RCC 7860 (cell line): Measurements from ENCODE around the gene CACNA1B.

Experiments used
- DNase-seq: peaks from one replicate; pipeline ENCODE4 v3.0.0-alpha.2; 2015; ENCODE audit warnings: low spot score
- FAIRE-seq: peaks from 2 replicates; lab custom pipeline; 2012; peaks lifted over from hg19 to GRCh38; lab: Jason Lieb, UNC

CACNA1B gene

GRCh38 chr9:138066049-138066448 is 188.5 kb downstream of the CACNA1B start:
- no peak for FAIRE-seq
- no peak for DNase-seq

- no peak for FAIRE-seq
- DNase-seq = no peak
Measured at GRCh38 chr9:138067613-138068367, 190.2 kb downstream of the CACNA1B start.

GRCh38 chr9:138068601-138069035 is 191.0 kb downstream of the CACNA1B start:
- FAIRE-seq = no peak
- no peak for DNase-seq

- no peak for FAIRE-seq
- DNase-seq = no peak
Measured at GRCh38 chr9:138069731-138070456, 192.3 kb downstream of the CACNA1B start.

- no peak for DNase-seq
- FAIRE-seq = no peak
Measured at GRCh38 chr9:138070815-138071214, 193.2 kb downstream of the CACNA1B start.

- FAIRE-seq = no peak
Measured at GRCh38 chr9:138071292-138071691, 193.7 kb downstream of the CACNA1B start.

GRCh38 chr9:138071731-138072130 is 194.1 kb downstream of the CACNA1B start:
- FAIRE-seq = no peak
- DNase-seq = no peak

More at GRCh38 chr9:138071292-138071691, 193.7 kb downstream of the CACNA1B start:
- no peak for DNase-seq

GRCh38 chr9:138072161-138072842 is 194.7 kb downstream of the CACNA1B start:
- DNase-seq (no peak), FAIRE-seq (no peak)

GRCh38 chr9:138072897-138073296 is 195.3 kb downstream of the CACNA1B start:
- FAIRE-seq = no peak
- DNase-seq = no peak

- FAIRE-seq = no peak
- DNase-seq = no peak
Measured at GRCh38 chr9:138073408-138073807, 195.8 kb downstream of the CACNA1B start.

GRCh38 chr9:138073808-138074207 is 196.2 kb downstream of the CACNA1B start:
- FAIRE-seq = no peak
- no peak for DNase-seq

- DNase-seq = no peak
Measured at GRCh38 chr9:138074516-138074915, 196.9 kb downstream of the CACNA1B start.

GRCh38 chr9:138075496-138075895 is 197.9 kb downstream of the CACNA1B start:
- DNase-seq = no peak
- FAIRE-seq = no peak

More at GRCh38 chr9:138074516-138074915, 196.9 kb downstream of the CACNA1B start:
- FAIRE-seq = no peak

- DNase-seq (no peak), FAIRE-seq (no peak)
Measured at GRCh38 chr9:138075961-138076649, 198.5 kb downstream of the CACNA1B start.

- DNase-seq (no peak), FAIRE-seq (no peak)
Measured at GRCh38 chr9:138076650-138077009, 199.0 kb downstream of the CACNA1B start.

- FAIRE-seq (no peak), DNase-seq (no peak)
Measured at GRCh38 chr9:138077126-138077525, 199.5 kb downstream of the CACNA1B start.

- DNase-seq (no peak), FAIRE-seq (no peak)
Measured at GRCh38 chr9:138077898-138078540, 200.4 kb downstream of the CACNA1B start.

- no peak for DNase-seq
- FAIRE-seq = no peak
Measured at GRCh38 chr9:138078846-138079245, 201.3 kb downstream of the CACNA1B start.

- no peak for FAIRE-seq
Measured at GRCh38 chr9:138080979-138081378, 203.4 kb downstream of the CACNA1B start.

GRCh38 chr9:138082918-138083636 is 205.5 kb downstream of the CACNA1B start:
- DNase-seq = no peak

More at GRCh38 chr9:138080979-138081378, 203.4 kb downstream of the CACNA1B start:
- no peak for DNase-seq

More at GRCh38 chr9:138082918-138083636, 205.5 kb downstream of the CACNA1B start:
- no peak for FAIRE-seq
